Stimulated activated CD8-positive, alpha-beta memory T cell treated with anti-CD3 and anti-CD28 coated beads, Interleukin-7, amount 100 ng/mL, for 24 hours (primary cell): ENCODE measurements around the gene WDR20.
"Not testable (repeated sequence)": the region's sequence is repeated elsewhere in the genome, so short reads cannot be mapped to it uniquely, and the experiment has no call there.

Experiments used
- DNase-seq: peaks from one replicate; pipeline ENCODE4 v3.0.0-alpha.2; 2020; ENCODE audit warnings: low read depth

Gene WDR20, protein sequence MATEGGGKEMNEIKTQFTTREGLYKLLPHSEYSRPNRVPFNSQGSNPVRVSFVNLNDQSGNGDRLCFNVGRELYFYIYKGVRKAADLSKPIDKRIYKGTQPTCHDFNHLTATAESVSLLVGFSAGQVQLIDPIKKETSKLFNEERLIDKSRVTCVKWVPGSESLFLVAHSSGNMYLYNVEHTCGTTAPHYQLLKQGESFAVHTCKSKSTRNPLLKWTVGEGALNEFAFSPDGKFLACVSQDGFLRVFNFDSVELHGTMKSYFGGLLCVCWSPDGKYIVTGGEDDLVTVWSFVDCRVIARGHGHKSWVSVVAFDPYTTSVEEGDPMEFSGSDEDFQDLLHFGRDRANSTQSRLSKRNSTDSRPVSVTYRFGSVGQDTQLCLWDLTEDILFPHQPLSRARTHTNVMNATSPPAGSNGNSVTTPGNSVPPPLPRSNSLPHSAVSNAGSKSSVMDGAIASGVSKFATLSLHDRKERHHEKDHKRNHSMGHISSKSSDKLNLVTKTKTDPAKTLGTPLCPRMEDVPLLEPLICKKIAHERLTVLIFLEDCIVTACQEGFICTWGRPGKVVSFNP

DNA sequence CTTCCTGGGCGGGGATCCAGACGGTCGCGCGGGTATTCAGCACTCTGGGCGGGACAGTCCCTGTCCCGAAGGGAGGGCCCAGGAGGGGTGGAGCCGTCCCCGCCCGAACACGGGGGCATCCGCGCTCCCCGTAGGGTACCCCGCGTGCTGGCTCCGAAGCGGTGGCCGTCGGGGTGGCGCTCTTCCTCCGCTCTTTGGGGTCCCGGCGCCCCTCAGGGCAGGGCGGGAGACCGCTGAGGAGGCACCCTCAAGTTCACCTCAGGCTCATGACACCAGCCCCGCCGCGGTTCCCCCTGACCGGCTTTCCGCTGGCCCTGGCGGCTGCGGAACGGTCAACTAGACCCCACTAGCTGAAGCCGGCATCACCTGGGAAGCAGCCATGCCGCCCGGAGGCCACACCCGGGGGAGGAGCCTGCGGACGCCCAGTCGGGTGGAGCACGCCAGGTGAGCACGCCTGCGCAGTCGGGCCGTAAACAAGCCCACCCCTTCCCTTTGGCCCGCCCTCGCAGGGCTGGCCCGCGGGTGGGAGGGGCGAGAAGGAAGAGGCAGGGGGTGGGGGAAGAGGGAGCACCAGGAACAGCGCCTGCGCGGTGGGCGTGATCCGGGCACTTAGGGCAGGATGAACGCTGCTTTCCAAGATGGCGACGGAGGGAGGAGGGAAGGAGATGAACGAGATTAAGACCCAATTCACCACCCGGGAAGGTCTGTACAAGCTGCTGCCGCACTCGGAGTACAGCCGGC, at the start of gene WDR20:
Gene WDR20, plus strand, starts transcription at position 612 of the 741 bp plus-strand sequence. Its CDS starts 27 bp downstream, at position 639.
- peak; percentile 98 for DNase-seq

DNA sequence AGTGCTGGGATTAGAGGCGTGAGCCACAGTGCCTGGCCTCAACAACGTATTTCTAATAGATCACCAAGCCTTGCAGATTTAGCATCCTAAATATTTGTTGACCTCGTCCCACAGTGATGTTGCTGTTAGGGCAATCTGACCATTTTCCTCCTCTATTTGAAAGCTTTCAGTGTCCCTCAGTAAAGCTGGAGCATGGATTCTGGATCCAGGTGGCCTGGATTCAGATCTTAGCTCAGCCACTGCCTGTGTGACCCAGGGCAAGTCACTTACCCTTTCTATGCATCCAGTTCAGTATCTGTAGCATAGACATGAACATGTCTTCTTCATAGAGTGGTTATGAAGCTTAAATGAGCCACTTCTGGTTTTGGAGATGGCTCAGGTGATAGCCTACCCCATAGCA, 49.0 kb upstream of the WDR20 start:
- no peak for DNase-seq

DNA sequence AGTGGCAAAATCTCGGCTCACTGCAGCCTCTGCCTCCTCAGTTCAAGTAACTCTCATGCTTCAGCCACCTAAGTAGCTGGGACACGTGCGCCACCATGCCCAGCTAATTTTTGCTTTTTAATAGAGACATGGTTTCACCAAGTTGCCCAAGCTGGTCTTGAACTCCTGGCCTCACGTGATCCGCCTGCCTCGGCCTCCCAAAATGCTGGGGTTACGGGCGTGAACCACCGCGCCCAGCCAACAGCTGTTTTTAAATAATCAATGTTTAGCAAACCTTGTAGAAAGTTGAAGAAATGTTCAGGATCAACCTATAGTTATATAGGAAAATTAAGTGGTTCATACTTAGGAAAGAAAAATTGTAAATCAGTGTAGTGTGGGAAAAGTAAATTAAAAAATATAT, 46.9 kb upstream of the WDR20 start:
- no peak for DNase-seq

DNA sequence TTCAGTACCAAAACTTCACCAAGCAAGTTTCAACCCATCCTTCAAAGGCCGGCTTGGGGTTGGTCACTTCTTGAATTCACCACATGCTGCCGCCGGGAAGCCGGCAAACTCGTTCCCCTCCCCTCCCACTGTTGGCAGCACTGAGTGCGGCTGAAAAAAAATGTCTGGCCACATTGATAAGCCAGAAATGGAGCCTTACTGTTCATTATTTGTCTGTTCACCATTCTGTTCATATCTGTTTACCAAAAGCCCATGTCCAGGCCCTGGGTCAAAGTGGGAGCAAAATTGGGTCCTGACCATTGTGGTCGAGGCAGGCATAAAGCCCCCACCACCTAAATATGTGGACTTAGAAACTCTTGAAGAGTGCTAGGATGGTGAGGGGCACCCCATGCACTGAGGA, 45.6 kb upstream of the WDR20 start:
- no peak for DNase-seq

DNA sequence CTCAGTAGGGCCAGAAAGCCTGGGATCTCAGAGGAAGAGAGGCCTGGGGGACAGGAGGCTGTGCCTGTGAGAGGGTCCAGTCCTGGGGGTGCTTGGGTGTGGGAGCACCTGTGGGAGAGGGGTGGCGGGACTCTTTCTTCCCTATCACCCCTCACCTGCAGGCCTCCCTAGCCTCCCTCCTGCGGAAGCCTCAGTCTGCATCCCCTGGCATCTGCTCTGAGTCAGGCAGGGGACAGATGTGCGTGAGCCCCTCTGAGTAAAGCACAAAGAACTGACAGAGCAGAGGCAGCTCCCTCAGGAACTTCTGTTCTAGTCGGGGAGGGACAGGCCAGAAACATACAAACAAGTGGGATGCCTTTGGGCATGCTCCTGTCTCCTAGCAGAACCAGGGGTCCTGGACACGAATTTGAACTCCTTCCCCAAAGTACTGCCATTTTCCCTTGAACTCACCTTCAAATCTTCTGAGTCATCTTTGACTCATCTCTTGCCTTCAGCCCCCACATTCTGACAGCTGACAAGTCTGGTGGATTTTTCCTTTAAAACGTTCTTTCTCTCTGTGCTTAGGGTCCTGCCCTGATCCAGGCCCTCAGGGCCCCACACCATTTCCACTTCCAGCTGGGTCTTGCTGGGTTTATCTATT, 44.3 kb upstream of the WDR20 start:
- no peak for DNase-seq

DNA sequence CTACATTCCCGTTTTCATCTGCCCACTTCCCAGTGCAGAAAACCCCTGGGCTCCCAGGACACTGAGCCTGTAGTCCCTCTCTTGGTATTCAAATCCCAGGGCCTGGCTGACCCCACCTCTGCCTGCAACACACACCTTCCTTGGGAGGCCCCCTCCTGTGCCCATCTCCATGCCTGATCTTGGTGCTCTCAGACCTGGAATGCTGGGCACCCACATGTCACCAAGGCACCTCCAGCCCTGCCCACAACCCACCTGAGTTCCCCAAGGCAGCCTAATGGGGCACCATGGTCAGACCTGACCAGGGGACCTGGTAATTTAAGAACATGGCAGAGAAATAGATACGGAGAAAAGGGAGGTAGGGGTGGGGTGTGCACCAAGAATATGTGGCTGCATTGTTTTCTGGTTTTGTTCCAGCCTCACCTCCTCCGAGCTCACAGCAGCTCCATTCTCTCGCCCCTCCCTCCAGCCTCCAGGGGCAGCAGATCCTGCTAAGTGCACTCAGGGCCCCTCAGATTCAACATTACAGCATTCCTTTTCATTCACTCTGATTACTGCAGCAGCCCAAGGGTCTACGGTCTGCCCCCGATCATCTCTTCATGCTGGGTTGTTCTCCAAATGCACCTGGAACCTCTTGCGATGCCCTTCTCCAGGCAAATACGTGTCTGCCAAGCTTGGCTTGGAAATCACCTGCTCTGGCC, 43.7 kb upstream of the WDR20 start:
- no peak for DNase-seq

DNA sequence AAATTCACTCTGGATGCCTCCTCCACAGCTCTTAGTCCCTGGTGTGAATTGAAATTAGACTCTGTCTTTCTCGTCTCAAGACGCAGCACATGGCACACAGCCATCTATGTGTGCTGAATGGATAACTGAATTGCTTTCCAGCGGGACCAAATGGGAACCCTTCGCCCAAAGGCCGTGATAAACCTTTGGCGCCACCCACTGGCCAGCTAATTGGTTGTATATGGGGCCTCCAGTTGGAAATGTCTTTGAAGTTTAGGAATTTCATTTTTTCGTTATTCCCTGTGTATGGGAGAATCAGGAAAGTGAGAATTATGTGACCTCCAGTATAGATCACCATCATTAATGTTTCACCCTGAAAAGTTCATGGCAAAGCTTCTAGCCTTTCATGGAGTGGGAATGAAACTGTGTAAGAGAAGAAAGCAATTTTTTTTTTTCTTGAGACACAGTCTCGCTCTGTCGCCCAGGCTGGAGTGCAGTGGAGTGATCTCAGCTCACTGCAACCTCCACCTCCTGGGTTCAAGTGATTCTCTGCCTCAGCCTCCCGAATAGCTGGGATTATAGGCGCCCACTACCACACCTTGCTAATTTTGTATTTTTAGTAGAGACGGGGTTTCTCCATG, 43.0 kb upstream of the WDR20 start:
- no peak for DNase-seq

DNA sequence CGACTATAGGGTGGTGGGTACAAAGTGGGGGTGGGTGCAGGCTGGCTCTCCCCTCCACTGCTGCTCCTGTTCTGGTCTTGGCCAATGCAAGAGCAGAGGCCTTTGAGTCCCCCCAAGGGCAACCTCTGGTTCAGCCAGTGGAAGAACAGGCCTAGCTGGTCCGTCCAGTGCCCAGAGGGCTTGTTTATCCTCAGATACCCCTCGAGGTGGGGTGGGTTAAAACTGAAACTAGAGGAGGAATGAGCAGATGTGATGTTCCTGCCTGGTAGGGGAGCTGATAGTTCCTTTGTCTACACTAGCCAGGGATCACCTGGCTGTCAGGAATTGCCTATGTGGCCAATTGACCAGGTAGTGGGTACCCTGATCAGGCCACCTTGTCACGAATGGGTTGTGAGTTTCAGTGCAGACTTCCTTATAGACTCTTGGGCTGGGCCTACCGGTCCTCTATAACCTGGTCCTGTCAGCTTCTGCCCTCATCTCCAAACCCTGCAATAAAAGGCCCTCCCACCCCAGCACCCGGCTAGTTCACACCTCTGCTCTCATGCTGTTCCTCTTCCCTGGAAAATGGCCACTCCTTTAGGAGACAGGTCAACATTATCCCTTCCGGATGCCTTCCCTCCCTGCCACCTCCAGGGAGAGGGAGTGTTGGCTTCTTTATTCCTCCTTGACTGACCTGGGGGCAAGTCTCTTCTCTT, 42.1 kb upstream of the WDR20 start:
- no peak for DNase-seq

DNA sequence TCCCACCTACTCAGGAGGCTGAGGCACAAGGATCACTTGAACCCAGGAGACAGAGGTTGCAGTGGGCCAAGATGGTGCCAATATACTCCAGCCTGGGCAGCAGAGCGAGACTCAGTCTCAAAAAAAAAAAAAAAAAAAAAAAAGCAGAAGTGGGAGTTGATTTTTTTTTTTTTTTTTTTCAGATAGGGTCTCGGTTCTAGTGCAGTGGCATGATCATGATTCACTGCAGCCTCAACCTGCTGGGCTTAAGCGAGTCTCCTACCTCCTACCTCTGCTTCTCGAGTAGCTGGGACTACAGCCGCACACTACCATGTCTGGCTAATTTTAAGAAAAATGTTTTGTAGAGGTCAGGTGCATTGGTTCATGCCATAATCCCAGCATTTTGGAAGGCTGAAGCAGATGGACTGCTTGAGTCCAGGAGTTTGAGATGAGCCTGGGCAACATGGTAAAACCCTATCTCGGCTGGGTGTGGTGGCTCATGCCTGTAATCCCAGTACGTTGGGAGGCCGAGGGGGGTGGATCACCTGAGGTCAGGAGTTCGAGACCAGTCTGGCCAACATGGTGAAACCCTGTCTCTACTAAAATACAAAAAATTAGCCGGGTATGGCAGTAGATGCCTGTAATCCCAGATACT, 36.5 kb upstream of the WDR20 start:
- no peak for DNase-seq

DNA sequence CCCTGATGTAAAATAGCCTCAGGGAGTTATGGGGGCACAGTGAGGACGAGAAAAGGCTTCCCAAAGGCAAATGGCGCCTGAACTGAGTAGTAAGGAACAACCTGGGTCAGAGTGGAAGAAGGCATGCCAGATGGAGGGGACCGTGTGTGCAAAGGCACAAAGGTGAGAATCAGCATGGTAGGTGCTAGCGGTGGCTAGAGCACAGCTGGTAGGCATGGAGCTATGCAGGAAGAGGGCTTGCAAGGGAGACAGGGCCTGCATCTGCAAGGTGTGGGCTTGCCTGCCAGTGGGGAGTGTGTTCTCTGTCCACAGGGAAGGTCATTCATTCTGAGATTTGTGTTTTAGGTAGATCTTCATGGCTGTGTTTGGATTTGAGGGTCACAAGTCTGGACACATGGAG, 34.3 kb upstream of the WDR20 start:
- DNase-seq = no peak

DNA sequence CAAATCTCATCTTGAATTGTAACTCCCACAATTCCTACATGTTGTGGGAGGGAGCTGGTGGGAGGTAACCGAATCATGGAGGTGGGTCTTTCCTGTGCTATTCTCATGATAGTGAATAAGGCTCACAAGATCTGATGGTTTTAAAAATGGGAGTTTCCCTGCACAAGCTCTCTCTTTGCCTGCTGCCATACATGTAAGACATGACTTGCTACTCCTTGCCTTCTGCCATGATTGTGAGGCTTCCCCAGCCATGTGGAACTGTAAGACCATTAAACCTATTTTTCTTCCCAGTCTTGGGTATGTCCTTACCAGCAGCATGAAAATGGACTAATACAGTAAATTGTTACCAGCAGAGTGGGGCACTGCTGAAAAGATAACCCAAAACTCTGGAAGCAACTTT, 30.4 kb upstream of the WDR20 start:
- not testable (repeated sequence) for DNase-seq

DNA sequence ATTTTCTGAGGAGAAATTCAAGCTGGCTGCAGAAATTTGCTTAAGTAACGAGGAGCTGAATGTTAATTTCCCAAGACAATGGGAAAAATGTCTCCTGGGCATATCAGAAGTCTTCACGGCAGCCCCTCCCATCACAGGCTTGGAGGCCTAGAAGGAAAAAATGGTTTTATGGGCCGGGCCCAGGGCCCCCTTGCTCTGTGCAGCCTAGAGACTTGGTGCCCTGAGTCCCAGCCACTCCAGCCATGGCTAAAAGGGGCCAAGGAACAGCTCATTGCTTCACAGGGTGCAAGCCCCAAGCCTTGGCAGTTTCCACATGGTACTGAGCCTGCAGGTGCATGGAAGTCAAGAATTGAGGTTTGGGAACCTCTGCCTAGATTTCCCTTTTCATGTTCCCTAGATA, 28.6 kb upstream of the WDR20 start:
- DNase-seq = no peak

DNA sequence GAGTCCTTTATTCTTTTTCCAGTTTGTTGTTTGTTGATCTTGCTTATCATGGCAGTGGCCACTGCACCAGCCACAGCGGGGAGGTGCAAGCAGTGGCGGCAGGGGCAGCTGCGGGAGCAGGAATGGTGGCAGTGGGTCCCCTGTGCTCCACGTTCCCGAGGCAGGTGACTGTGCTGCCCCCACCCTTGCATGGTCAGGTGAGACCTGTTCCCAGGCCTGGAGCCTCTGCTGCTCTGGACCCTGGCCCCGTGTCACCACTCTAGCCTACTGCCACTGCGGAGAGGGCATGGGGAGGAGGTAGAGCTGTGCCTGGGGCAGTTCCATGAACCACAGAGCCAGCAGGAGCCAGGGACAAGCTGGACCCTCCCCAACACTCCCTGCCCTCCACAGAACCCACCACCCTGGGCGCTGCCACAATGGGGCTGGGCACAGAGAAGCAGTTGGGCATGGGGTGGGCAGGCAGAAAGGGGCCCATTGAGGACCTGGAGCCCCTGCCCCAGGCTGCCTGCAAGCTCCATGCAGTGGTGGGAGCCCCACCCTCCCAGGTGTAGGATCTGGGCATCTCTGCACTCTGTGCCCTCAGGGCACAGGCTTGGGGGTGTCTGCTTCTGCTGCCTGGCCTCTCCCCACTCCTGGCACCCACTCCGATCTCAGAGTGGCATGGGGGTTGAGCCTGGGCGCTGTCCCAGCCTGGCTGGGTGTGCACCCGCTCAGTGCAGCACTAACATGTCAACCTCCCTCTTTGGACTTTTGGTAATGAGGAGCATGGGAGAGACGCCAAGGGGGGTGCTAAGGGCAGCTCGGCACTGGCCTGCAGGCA, 23.1 kb upstream of the WDR20 start:
- DNase-seq = no peak

DNA sequence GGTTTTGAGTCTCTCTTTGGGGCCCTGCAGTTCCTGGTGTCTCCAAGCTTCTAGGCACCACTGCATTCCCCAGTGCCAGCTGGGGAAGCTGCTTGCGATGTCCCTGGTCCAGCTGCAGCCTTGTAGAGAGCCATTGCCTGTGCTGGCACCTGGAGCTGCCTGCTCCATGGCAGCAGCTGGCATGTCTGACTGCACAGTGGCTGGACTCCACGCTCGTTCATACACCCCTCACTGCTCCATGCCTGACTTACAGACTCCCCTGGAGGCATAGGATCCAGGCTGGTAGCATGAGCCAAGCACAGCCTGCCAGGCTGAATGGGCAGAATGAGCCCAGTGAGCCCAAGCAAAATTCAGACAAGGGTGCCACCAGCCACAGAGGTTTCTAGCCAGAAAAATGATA, 21.8 kb upstream of the WDR20 start:
- no peak for DNase-seq

DNA sequence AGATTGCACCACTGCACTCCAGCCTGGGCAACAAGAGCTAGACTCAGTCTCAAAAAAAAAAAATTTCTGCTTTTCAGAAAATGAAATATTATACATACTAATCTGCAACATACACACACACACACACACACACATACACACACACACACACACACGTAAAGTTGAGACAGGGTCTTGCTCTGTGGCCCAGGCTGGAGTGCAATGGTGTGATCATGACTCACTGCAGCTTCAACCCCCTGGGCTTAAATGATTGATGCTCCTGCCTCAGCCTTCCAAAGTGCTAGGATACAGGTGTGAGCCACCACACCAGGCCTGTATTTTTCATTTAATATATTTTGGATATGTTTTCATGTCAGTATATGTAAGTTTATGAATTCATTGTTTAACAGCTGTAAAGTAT, 18.8 kb upstream of the WDR20 start:
- DNase-seq = no peak

DNA sequence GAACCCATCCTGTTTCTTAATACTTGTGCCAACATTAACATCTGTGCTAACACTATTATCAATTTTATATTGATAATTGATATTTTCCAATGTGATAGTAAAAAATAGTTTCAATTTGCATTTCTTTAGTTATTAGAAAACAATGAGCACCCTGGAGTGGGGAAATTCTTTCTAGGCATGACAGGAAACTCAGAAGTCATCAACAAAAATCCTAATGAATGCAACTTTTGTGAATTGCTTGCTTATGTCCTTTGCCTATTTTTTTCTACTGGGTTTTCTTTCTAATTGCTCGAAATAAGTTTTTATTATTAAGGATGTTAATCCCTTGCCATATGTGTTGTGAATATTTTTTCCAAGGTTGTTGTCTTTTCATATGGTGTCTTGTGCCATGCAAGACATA, 18.1 kb upstream of the WDR20 start:
- no peak for DNase-seq

DNA sequence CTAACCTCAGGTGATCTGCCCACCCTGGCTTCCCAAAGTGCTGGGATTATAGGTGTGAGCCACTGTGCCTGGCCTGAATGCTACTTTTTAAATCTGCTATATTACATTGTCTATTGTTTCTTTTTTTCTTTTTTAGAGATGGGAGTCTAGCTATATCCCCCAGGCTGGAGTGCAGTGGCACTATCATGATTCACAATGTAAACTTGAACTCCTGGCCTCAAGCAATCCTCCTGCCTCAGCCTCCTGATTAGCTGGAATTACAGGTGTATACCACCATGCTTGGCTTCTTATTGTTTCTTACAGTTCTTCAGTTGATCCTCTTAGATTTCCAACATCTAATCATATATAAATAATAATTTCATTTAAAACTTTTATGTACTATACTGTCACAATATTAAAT, 15.3 kb upstream of the WDR20 start:
- no peak for DNase-seq

DNA sequence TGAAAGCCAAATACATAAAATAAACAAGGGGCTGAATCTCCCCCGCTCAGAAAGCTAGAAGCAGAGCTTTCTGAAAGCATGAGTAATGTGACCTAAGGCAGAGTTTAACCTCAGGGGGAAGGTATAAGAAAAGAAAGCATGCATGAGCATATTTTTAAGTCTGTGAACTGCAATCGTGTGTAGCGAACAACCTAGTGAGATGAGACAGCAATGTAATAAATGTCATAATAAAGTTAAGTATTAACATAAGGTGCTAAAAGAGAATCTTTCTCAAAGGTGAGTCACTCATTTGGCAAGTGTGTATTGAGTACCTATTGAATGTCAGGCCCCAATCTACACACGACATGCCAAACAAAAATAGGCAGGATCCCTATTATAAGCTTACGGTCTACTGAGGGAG, 14.2 kb upstream of the WDR20 start:
- DNase-seq = no peak

DNA sequence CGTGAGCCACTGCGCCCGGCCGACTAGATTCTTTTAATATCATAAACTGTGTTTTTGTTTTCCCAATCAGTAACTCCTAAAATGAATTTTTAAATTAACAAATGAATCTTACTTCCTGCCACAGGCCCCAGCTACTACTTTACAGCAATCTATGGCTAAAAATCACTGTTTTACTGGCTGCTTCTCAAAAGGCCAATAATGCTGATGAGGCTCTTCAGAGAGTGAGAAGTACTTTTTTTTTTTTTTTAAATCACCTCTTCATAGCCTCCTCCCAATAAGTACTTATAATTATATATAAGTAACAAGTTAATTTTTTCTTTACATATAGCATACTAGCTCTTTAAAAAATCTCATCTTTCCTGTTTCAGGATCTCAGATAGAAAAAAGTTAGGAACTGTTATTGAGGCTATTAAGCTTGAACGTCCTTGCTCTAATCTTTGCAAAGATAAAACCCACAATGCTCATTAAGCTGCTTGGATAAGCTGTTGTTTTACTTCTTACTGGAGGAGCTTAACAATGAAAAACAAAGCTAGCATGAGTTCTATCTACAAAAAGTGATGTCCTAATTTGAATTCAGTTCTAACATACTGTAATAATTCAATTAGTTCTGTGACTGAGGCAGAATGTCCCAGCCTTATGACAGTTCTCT, 12.8 kb upstream of the WDR20 start:
- DNase-seq = no peak
